Mesendoderm (in vitro differentiated cells): ENCODE measurements around the gene CHST11.

Experiments used
- DNase-seq: peaks from one replicate; pipeline ENCODE4 v3.0.0; 2013
- H2AK5ac ChIP-seq: 2 replicates; pipeline ENCODE4 v1.6.1; 2013; ENCODE audit warnings: low read length, inconsistent platforms
- H2BK120ac ChIP-seq: 2 replicates; pipeline ENCODE4 v1.6.1; 2013; ENCODE audit warnings: low read depth, mild to moderate bottlenecking, low read length, moderate library complexity, mixed read lengths
- H2BK15ac ChIP-seq: replicated peaks from 2 replicates; pipeline ENCODE4 v1.6.1; 2013; ENCODE audit warnings: low read depth, mild to moderate bottlenecking, moderate library complexity
- H2BK5ac ChIP-seq: 2 replicates; pipeline ENCODE4 v1.6.1; 2013; ENCODE audit warnings: low read length, inconsistent platforms
- H3K18ac ChIP-seq: 2 replicates; pipeline ENCODE4 v1.6.1; 2013; ENCODE audit warnings: mild to moderate bottlenecking, low read length, mixed read lengths
- H3K23ac ChIP-seq: one replicate; pipeline ENCODE4 v1.6.1; 2013; ENCODE audit warnings: low read length
- H3K27ac ChIP-seq: 2 replicates; pipeline ENCODE4 v1.5.1; 2013; ENCODE audit warnings: low read depth, mild to moderate bottlenecking, inconsistent platforms, low read length, moderate library complexity
- H3K27me3 ChIP-seq: 2 replicates; pipeline ENCODE4 v1.6.1; 2013; ENCODE audit warnings: low read length, control low read depth, mild to moderate bottlenecking, inconsistent platforms; ENCODE audit not compliant: insufficient read depth, poor library complexity
- H3K36me3 ChIP-seq: 2 replicates; pipeline ENCODE4 v1.6.1; 2013; ENCODE audit warnings: low read length, inconsistent platforms; ENCODE audit not compliant: control insufficient read depth, insufficient read depth
- H3K4ac ChIP-seq: one replicate; pipeline ENCODE4 v1.6.1; 2013; ENCODE audit warnings: low read depth, mild to moderate bottlenecking, low read length, moderate library complexity
- H3K4me1 ChIP-seq: 2 replicates; pipeline ENCODE4 v1.6.1; 2013; ENCODE audit warnings: low read depth, low read length, inconsistent platforms; ENCODE audit not compliant: control insufficient read depth
- H3K4me2 ChIP-seq: 2 replicates; pipeline ENCODE4 v1.6.1; 2013; ENCODE audit warnings: low read length
- H3K4me3 ChIP-seq: 2 replicates; pipeline ENCODE4 v1.5.1; 2013; ENCODE audit warnings: mild to moderate bottlenecking, low read length
- H3K56ac ChIP-seq: one replicate; pipeline ENCODE4 v1.6.1; 2013; ENCODE audit warnings: low read length
- H3K79me1 ChIP-seq: 2 replicates; pipeline ENCODE4 v1.6.1; 2013; ENCODE audit warnings: low read length, inconsistent platforms
- H3K79me2 ChIP-seq: 2 replicates; pipeline ENCODE4 v1.6.1; 2013; ENCODE audit warnings: mild to moderate bottlenecking, low read length; ENCODE audit not compliant: control insufficient read depth, insufficient read depth
- H3K9ac ChIP-seq: 2 replicates; pipeline ENCODE4 v1.6.1; 2013; ENCODE audit warnings: low read length, inconsistent platforms
- H4K5ac ChIP-seq: one replicate; pipeline ENCODE4 v1.6.1; 2013; ENCODE audit warnings: low read length
- H4K8ac ChIP-seq: one replicate; pipeline ENCODE4 v1.6.1; 2013; ENCODE audit warnings: low read depth, mild to moderate bottlenecking, control low read depth, low read length, moderate library complexity
- WGBS: extraction: QIAGEN DNeasy Blood & Tissue Kit; methylation state at CpG from one replicate; pipeline ENCODE4 v1.1.7; 2013; ENCODE audit warnings: low lambda C conversion rate, missing lambda C conversion rate; ENCODE audit not compliant: insufficient coverage; ENCODE audit errors: extremely low coverage; 5-methylcytosine and 5-hydroxymethylcytosine counted together

CHST11 gene

DNA sequence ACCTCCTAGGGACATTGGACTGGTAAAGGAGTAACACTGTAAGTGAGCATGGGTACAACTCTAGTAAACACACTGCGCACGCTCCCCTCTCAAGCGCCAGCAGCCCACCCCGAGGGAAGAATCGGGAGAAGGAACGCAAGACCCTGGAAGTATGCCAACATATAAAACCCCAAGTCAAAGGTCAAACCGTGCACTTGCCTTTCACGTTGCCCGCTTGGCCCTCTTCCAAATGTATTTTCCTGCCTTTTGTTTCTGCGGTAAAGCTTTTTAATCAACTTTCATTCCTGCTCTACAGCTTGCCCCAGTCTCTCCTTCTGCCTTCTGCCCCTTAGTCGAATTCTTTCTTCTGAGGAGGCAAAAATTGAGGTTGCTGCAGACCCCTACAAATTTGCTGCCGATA lies 17.6 kb upstream of the CHST11 start:
- Histone ChIP-seq H3K4me3 (no peak overlapping the region), H3K4me2 (no peak overlapping the region), H3K9ac (no peak overlapping the region), H2BK120ac (no peak overlapping the region), H3K18ac (no peak overlapping the region), H2BK15ac (no peak overlapping the region), H3K56ac (no peak overlapping the region), H3K27me3 (no peaks in the 10 kb centered on the region), H3K79me2 (no peaks in the 10 kb centered on the region), H3K23ac (no peak overlapping the region), H2BK5ac (no peak overlapping the region), H3K79me1 (no peaks in the 10 kb centered on the region), H3K27ac (no peak overlapping the region), H4K5ac (no peak overlapping the region), H3K36me3 (no peaks in the 10 kb centered on the region), H4K8ac (no peak overlapping the region), H3K4me1 (no peaks in the 10 kb centered on the region), H3K4ac (no peak overlapping the region), H2AK5ac (no peak overlapping the region)
- no CpG with 5 or more reads among the region's 12 CpGs for WGBS
- DNase-seq = no peak

DNA sequence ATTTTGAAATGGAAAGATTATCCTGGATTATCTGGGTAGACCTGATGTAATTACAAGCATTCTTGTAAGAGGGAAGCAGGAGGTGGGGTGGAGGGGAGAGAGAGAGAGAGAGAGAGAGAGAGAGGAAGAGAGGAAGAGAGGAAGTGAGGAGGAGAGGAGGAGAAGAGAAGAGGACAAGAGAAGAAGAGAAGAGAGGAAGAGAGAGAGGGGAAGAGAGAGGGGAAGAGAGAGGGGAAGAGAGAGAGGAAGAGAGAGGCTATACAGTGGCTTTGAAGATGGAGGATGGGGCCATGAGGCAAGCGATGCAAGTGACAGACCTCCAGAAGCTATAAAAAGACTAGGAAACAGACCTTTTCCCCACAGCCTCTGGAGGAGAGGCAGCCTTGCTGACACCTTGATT lies 13.7 kb upstream of the CHST11 start:
- no CpG with 5 or more reads among the region's 1 CpG for WGBS
- Histone ChIP-seq H4K8ac (no peak overlapping the region), H3K4ac (no peak overlapping the region), H3K79me1 (no peaks in the 10 kb centered on the region), H2BK5ac (no peak overlapping the region), H3K27ac (no peak overlapping the region), H3K4me1 (no peaks in the 10 kb centered on the region), H3K79me2 (no peaks in the 10 kb centered on the region), H3K4me3 (no peak overlapping the region), H3K4me2 (no peak overlapping the region), H2BK15ac (no peak overlapping the region), H3K56ac (no peak overlapping the region), H3K23ac (no peak overlapping the region), H3K18ac (no peak overlapping the region), H2AK5ac (no peak overlapping the region), H3K27me3 (no peaks in the 10 kb centered on the region), H3K36me3 (no peaks in the 10 kb centered on the region), H2BK120ac (no peak overlapping the region), H3K9ac (no peak overlapping the region), H4K5ac (no peak overlapping the region)
- DNase-seq = no peak

DNA sequence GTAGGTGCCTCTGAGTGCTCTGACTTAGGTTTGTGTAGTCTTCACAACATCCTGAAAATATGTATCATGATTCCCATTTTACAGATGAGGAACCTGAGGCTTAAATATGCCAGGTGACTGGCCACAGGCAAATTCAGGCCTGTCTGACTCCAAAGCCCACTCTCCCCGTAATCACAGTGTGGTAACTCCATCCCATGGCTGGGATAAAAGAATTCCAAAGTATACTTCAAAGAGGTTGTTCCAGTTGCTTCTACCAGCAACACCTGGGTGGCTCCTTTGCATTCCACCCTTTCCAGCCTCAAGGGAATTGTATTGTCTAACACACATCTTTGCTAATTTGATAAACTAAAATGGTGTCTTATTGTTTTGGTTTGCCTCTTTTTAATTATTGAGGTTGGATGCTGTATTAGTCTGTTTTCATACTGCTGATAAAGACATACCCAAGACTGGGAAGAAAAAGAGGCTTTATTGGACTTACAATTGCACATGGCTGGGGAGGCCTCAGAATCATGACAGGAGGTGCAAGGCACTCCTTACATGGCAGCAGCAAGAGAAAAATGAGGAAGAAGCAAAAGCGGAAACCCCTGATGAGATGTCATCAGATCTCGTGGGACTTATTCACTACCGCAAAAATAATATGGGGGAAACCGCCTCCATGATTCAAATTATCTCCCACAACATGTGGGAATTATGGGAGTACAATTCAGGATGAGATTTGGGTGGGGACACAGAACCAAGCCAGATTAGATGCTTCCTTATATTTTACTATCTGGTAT lies 9.9 kb upstream of the CHST11 start:
- Histone ChIP-seq H3K4ac (no peak overlapping the region), H2AK5ac (no peak overlapping the region), H3K4me1 (no peaks in the 10 kb centered on the region), H3K18ac (no peak overlapping the region), H3K27me3 (no peaks in the 10 kb centered on the region), H3K4me2 (no peak overlapping the region), H3K79me2 (no peaks in the 10 kb centered on the region), H3K9ac (no peak overlapping the region), H3K56ac (no peak overlapping the region), H3K79me1 (no peaks in the 10 kb centered on the region), H2BK5ac (no peak overlapping the region), H3K36me3 (no peaks in the 10 kb centered on the region), H3K27ac (no peak overlapping the region), H4K5ac (no peak overlapping the region), H4K8ac (no peak overlapping the region), H2BK120ac (no peak overlapping the region), H3K4me3 (no peak overlapping the region), H3K23ac (no peak overlapping the region), H2BK15ac (no peak overlapping the region)
- no CpG with 5 or more reads among the region's 5 CpGs for WGBS
- no peak for DNase-seq

DNA sequence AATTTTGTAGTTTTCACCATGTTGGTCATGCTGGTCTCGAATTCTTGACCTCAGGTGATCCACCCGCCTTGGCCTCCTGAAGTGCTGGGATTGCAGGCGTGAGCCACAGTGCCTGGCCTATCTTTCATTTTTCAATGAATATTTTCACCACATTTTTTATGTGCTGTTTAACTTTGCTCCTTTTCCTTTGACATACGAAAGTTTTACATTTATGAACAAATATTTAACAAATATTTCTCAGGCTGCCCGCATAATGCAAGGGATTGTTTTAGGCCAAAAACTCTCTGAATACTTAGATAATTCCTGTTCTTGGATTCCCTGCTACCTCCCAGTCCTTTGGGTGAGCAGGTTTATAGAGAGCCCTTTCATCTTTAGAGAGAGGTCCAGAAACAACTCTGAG lies 8.7 kb upstream of the CHST11 start:
- H3K27ac ChIP-seq = no peak overlapping the region
- WGBS = no CpG with 5 or more reads among the region's 5 CpGs
- no peaks in the 10 kb centered on the region for H3K27me3 ChIP-seq
- no peak overlapping the region for H4K8ac ChIP-seq
- H3K4me1 ChIP-seq = no peaks in the 10 kb centered on the region
- no peaks in the 10 kb centered on the region for H3K36me3 ChIP-seq
- no peak overlapping the region for H2BK15ac ChIP-seq
- no peaks in the 10 kb centered on the region for H3K79me2 ChIP-seq
- H2BK120ac ChIP-seq = no peak overlapping the region
- no peak for DNase-seq
- H3K18ac ChIP-seq = no peak overlapping the region
- H3K79me1 ChIP-seq = no peaks in the 10 kb centered on the region
- H3K56ac ChIP-seq = no peak overlapping the region
- no peak overlapping the region for H2AK5ac ChIP-seq
- no peak overlapping the region for H3K9ac ChIP-seq
- no peak overlapping the region for H3K4ac ChIP-seq
- no peak overlapping the region for H4K5ac ChIP-seq
- H2BK5ac ChIP-seq = no peak overlapping the region
- H3K4me2 ChIP-seq = no peak overlapping the region
- no peak overlapping the region for H3K23ac ChIP-seq
- no peak overlapping the region for H3K4me3 ChIP-seq

DNA sequence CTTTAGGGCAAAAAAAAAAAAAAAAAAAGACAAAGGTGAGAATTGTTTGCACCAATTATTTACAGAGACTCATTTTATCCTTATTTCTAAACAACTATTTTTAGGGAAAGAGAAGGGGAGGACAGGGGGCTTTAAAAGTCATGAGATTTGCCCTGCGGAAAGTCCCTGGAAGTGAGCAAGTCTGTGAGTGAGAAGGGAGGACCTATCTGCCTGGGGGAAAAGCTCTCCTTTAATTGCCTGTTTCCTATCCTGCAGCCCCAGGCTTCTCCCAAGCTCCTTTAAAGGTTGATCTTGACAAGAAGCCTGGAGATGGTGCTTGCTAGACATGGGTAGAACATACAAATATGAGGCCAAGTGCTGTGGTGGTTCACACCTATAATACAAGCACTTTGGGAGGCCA lies 8.3 kb upstream of the CHST11 start:
- no peaks in the 10 kb centered on the region for H3K79me2 ChIP-seq
- no peaks in the 10 kb centered on the region for H3K79me1 ChIP-seq
- H3K4me3 ChIP-seq = no peak overlapping the region
- H2BK120ac ChIP-seq = no peak overlapping the region
- no peak overlapping the region for H3K23ac ChIP-seq
- no peak overlapping the region for H3K4me2 ChIP-seq
- WGBS = no CpG with 5 or more reads among the region's 1 CpG
- no peak overlapping the region for H3K4ac ChIP-seq
- H4K8ac ChIP-seq = no peak overlapping the region
- H3K36me3 ChIP-seq = no peaks in the 10 kb centered on the region
- no peak overlapping the region for H3K56ac ChIP-seq
- no peak overlapping the region for H2BK5ac ChIP-seq
- no peak for DNase-seq
- no peak overlapping the region for H2AK5ac ChIP-seq
- no peak overlapping the region for H4K5ac ChIP-seq
- no peaks in the 10 kb centered on the region for H3K27me3 ChIP-seq
- H2BK15ac ChIP-seq = no peak overlapping the region
- no peaks in the 10 kb centered on the region for H3K4me1 ChIP-seq
- no peak overlapping the region for H3K27ac ChIP-seq
- H3K18ac ChIP-seq = no peak overlapping the region
- no peak overlapping the region for H3K9ac ChIP-seq

DNA sequence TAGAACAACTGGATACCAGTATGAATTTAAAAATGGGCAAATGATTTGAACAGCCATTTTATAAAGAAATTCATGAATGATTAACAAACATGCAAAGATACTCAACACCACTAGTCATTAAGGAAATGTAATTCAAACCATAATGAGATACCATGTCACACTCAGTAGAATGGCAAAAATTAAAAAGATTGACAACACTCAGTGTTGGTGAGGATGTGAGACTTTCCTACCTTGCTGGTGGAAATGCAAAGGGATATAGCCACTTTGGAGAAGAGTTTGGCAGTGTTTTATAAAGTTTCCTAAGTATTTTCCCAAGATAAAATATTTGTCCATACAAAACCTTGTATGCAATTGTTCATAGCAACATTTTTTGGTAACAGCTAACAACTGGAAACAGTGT lies 6.0 kb upstream of the CHST11 start:
- Histone ChIP-seq H2BK15ac (no peak overlapping the region), H3K9ac (no peak overlapping the region), H2AK5ac (no peak overlapping the region), H3K27me3 (no peaks in the 10 kb centered on the region), H2BK5ac (no peak overlapping the region), H3K36me3 (no peaks in the 10 kb centered on the region), H3K18ac (no peak overlapping the region), H3K56ac (no peak overlapping the region), H4K8ac (no peak overlapping the region), H3K4me3 (no peak overlapping the region), H3K4me1 (no peaks in the 10 kb centered on the region), H3K79me1 (no peaks in the 10 kb centered on the region), H4K5ac (no peak overlapping the region), H3K4ac (no peak overlapping the region), H3K23ac (no peak overlapping the region), H3K4me2 (no peak overlapping the region), H3K27ac (no peak overlapping the region), H2BK120ac (no peak overlapping the region), H3K79me2 (no peaks in the 10 kb centered on the region)
- DNase-seq = no peak
